Stimulated activated CD8-positive, alpha-beta memory T cell treated with anti-CD3 and anti-CD28 coated beads, Interleukin-2, amount 100 ng/mL, for 1 hour (primary cell): ENCODE data around the gene CAMKMT.
"Not testable (repeated sequence)": the region's sequence is repeated elsewhere in the genome, so short reads cannot be mapped to it uniquely, and the experiment has no call there.

Experiments used
- DNase-seq, 2 donors: peaks; one replicate each; pipeline ENCODE4 v3.0.0-alpha.2; 2020; ENCODE audit warnings: low read depth in 2 of 2

The CAMKMT gene

GRCh38 chr2:44550561-44550960 is 188.8 kb downstream of the CAMKMT start:
- no peak for DNase-seq

- DNase-seq: no peak
Observed at GRCh38 chr2:44551497-44551896, 189.8 kb downstream of the CAMKMT start.

- no peak for DNase-seq
Observed at GRCh38 chr2:44553456-44553855, 191.7 kb downstream of the CAMKMT start.

- DNase-seq: no peak
Observed at GRCh38 chr2:44555700-44556099, 194.0 kb downstream of the CAMKMT start.

GRCh38 chr2:44559108-44559507 is 197.4 kb downstream of the CAMKMT start:
- DNase-seq: no peak

GRCh38 chr2:44560352-44560751 is 198.6 kb downstream of the CAMKMT start:
- DNase-seq: no peak

GRCh38 chr2:44560941-44561340 is 199.2 kb downstream of the CAMKMT start:
- no peak for DNase-seq

GRCh38 chr2:44562737-44563136 is 201.0 kb downstream of the CAMKMT start:
- DNase-seq: no peak

GRCh38 chr2:44564752-44565151 is 203.0 kb downstream of the CAMKMT start:
- DNase-seq: no peak

- DNase-seq: no peak
Observed at GRCh38 chr2:44566059-44566458, 204.3 kb downstream of the CAMKMT start.

- no peak for DNase-seq
Observed at GRCh38 chr2:44569491-44569890, 207.7 kb downstream of the CAMKMT start.

GRCh38 chr2:44570271-44570670 is 208.5 kb downstream of the CAMKMT start:
- no peak for DNase-seq

GRCh38 chr2:44570777-44571176 is 209.0 kb downstream of the CAMKMT start:
- DNase-seq: no peak

GRCh38 chr2:44572196-44572900 is 210.6 kb downstream of the CAMKMT start:
- DNase-seq: no peak

- DNase-seq: no peak
Observed at GRCh38 chr2:44573996-44574395, 212.2 kb downstream of the CAMKMT start.

GRCh38 chr2:44578471-44579093 is 216.8 kb downstream of the CAMKMT start:
- DNase-seq: no peak

- no peak for DNase-seq
Observed at GRCh38 chr2:44579115-44579836, 217.5 kb downstream of the CAMKMT start.

- DNase-seq: no peak
Observed at GRCh38 chr2:44579837-44580230, 218.1 kb downstream of the CAMKMT start.

- no peak for DNase-seq
Observed at GRCh38 chr2:44580875-44581515, 219.2 kb downstream of the CAMKMT start.

GRCh38 chr2:44582363-44583008 is 220.7 kb downstream of the CAMKMT start:
- DNase-seq: no peak

GRCh38 chr2:44595615-44596014 is 233.9 kb downstream of the CAMKMT start:
- not testable (repeated sequence) for DNase-seq
